Liver (tissue), 9 donors: ENCODE data around the gene CNIH2. TPM values are rescaled to one million over a fixed set of nuclear protein-coding genes. Genes with fewer than 3 reads are reported as not detected.

Source experiments
- DNase-seq: peaks from one replicate; pipeline ENCODE4 v3.0.0-alpha.2; 2017; ENCODE audit warnings: low spot score
- H3K27ac ChIP-seq, 2 donors: one replicate each; pipeline ENCODE4 v1.7.0; 2013; ENCODE audit warnings: inconsistent platforms in 2 of 2, low read length in 2 of 2, control low read depth in 1 of 2, low read depth in 1 of 2, mild to moderate bottlenecking in 1 of 2
- H3K27me3 ChIP-seq, 4 donors: one replicate each; pipeline versions ENCODE4 v1.6.1 to v1.7.0; 2013; ENCODE audit warnings: low read length in 3 of 4, inconsistent platforms in 1 of 4, mild to moderate bottlenecking in 1 of 4, moderate library complexity in 1 of 4; ENCODE audit not compliant: control insufficient read depth in 4 of 4, insufficient read depth in 4 of 4
- H3K36me3 ChIP-seq, 4 donors: one replicate each; pipeline versions ENCODE4 v1.6.1 to v1.7.0; 2013; ENCODE audit warnings: low read length in 3 of 4, mild to moderate bottlenecking in 3 of 4, low read depth in 1 of 4, moderate library complexity in 1 of 4; ENCODE audit not compliant: control insufficient read depth in 4 of 4, insufficient read depth in 3 of 4
- H3K4me1 ChIP-seq, 4 donors: one replicate each; pipeline versions ENCODE4 v1.6.1 to v1.7.0; 2013; ENCODE audit warnings: low read length in 3 of 4, mild to moderate bottlenecking in 3 of 4, moderate library complexity in 1 of 4; ENCODE audit not compliant: control insufficient read depth in 4 of 4, insufficient read depth in 4 of 4
- H3K4me3 ChIP-seq, 3 donors: one replicate each; pipeline versions ENCODE4 v1.6.1 to v1.7.0; 2013; ENCODE audit warnings: low read length in 3 of 3, control low read depth in 1 of 3, low read depth in 1 of 3, mild to moderate bottlenecking in 1 of 3
- H3K9ac ChIP-seq, 2 donors: one replicate each; pipeline ENCODE4 v1.7.0; 2013; ENCODE audit warnings: low read length in 2 of 2, mild to moderate bottlenecking in 2 of 2, moderate library complexity in 2 of 2, control low read depth in 1 of 2, low read depth in 1 of 2
- H3K9me3 ChIP-seq, 4 donors: one replicate each; pipeline versions ENCODE4 v1.6.1 to v1.7.0; 2013; ENCODE audit warnings: low read length in 3 of 4; ENCODE audit not compliant: control insufficient read depth in 4 of 4
- EGR1 ChIP-seq, 2 donors: IDR thresholded peaks; 2 replicates each; pipeline ENCODE4 v1.6.1; 2016 to 2018; ENCODE audit warnings: antibody characterized with exemption in 2 of 2, low read depth in 2 of 2
- FOXA1 ChIP-seq: IDR thresholded peaks from 2 replicates; pipeline ENCODE4 v1.6.1; 2016; ENCODE audit warnings: antibody characterized with exemption
- FOXA2 ChIP-seq: IDR thresholded peaks from 2 replicates; pipeline ENCODE4 v1.6.1; 2016; ENCODE audit warnings: antibody characterized with exemption
- GABPA ChIP-seq, 2 donors: IDR thresholded peaks in 1 of 2; conservative IDR thresholded peaks in 1 of 2; 2 replicates each; pipeline ENCODE4 v1.6.1; 2016; ENCODE audit warnings: antibody characterized with exemption in 2 of 2, mild to moderate bottlenecking in 1 of 2, moderate library complexity in 1 of 2
- HNF4G ChIP-seq: IDR thresholded peaks from 2 replicates; pipeline ENCODE4 v1.6.1; 2016; ENCODE audit warnings: antibody characterized with exemption
- JUND ChIP-seq, 2 donors: IDR thresholded peaks; 2 replicates each; pipeline ENCODE4 v1.6.1; 2016; ENCODE audit warnings: antibody characterized with exemption in 2 of 2
- NR2F2 ChIP-seq: IDR thresholded peaks from 2 replicates; pipeline ENCODE4 v1.6.1; 2016; ENCODE audit warnings: antibody characterized with exemption
- RAD21 ChIP-seq, 2 donors: IDR thresholded peaks; 2 replicates each; pipeline ENCODE4 v1.6.1; 2016; ENCODE audit warnings: antibody characterized with exemption in 2 of 2, mild to moderate bottlenecking in 2 of 2
- RXRA ChIP-seq, 2 donors: IDR thresholded peaks; 2 replicates each; pipeline ENCODE4 v1.6.1; 2017 to 2018; ENCODE audit warnings: antibody characterized with exemption in 2 of 2, mild to moderate bottlenecking in 1 of 2
- SP1 ChIP-seq: IDR thresholded peaks from 2 replicates; pipeline ENCODE4 v1.6.1; 2018; ENCODE audit warnings: antibody characterized with exemption, mild to moderate bottlenecking
- TAF1 ChIP-seq: conservative IDR thresholded peaks from 2 replicates; pipeline ENCODE4 v1.6.1; 2016; ENCODE audit warnings: antibody characterized with exemption, mild to moderate bottlenecking
- YY1 ChIP-seq: IDR thresholded peaks from 2 replicates; pipeline ENCODE4 v1.6.1; 2016; ENCODE audit warnings: antibody characterized with exemption, mild to moderate bottlenecking
- WGBS: extraction: QIAGEN DNeasy Blood & Tissue Kit; methylation state at CpG from one replicate; pipeline ENCODE4 v1.1.7; 2013; 5-methylcytosine and 5-hydroxymethylcytosine counted together
- polyA plus RNA-seq, 2 donors: library from polyadenylated mRNA; stranded (reverse) in 1 of 2; unstranded in 1 of 2; fragments of 200-250 nt in 1 of 2; fragments of >200 nt in 1 of 2; fragmentation: Nextera tagmentation in 1 of 2; extraction: Ambion mirVana in 1 of 2; gene quantifications; one replicate each; pipeline versions ENCODE4 v1.2.1 to v1.2.3, GENCODE V29; 2013 to 2015
- total RNA-seq, 2 donors: library from RNA; depleted of rRNA; stranded (reverse); fragments of >200 nt; gene quantifications; one replicate each; pipeline ENCODE4 v1.2.3, GENCODE V29; 2014
- TF ChIP-seq, protein P1 (sequence below): IDR thresholded peaks from 2 replicates; pipeline ENCODE4 v1.6.1; 2016; ENCODE audit warnings: antibody characterized with exemption
- TF ChIP-seq, protein P2 (sequence below): IDR thresholded peaks from 2 replicates; pipeline ENCODE4 v1.6.1; 2016; ENCODE audit warnings: antibody characterized with exemption
- donor health status: healthy.
- donor health status: healthy.
- donor health status: healthy.
- donor health status: healthy.
- donor health status: healthy.

Gene CNIH2
- total and polyA plus RNA-seq, 4 donors: 0.07 TPM; not detected in 3

DNA sequence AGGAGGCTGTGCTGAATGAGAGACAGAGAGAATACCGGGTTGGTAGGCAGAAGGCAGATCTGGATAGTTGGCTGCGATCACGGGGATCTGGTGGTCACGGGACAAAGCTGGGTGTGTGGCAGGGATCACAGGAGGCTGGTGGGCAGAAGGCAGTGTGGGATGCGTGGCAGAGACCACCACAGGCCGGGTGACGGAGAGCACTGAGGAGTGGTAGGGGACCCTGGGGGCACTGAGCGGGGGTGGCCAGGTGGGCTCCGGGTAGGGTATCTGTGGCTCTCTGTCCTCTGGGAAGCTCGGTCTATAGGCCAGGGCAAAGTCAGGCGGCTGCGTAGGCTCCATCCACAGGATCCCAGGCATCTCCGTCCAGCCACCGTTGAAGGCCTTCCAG lies 37.5 kb downstream of the CNIH2 start:
- DNase-seq: no peak
- Histone ChIP-seq H3K9me3 (no peaks in the 10 kb centered on the region), H3K27me3 (no peaks in the 10 kb centered on the region), H3K4me3 (no peak overlapping the region), H3K9ac (no peak overlapping the region), H3K27ac (no peak overlapping the region), H3K36me3 (no peaks in the 10 kb centered on the region), H3K4me1 (peaks cover 7 to 24% (median 13%) of the 10 kb centered on the region in 4 donors)
- 94% methylated on average over 14 of the region's 14 CpGs for WGBS
- TF ChIP-seq JUND (IDR thresholded peaks at IDR 0.05) (no peak), TAF1 (no peak), FOXA1 (no peak), HNF4G (no peak), GABPA (IDR thresholded peaks at IDR 0.05 in 1 of 2, conservative IDR thresholded peaks at IDR 0.05 in 1 of 2) (no peak), SP1 (no peak), EGR1 (IDR thresholded peaks at IDR 0.05; ENCODE audit: low read depth in 2 of 2) (no peak)

DNA sequence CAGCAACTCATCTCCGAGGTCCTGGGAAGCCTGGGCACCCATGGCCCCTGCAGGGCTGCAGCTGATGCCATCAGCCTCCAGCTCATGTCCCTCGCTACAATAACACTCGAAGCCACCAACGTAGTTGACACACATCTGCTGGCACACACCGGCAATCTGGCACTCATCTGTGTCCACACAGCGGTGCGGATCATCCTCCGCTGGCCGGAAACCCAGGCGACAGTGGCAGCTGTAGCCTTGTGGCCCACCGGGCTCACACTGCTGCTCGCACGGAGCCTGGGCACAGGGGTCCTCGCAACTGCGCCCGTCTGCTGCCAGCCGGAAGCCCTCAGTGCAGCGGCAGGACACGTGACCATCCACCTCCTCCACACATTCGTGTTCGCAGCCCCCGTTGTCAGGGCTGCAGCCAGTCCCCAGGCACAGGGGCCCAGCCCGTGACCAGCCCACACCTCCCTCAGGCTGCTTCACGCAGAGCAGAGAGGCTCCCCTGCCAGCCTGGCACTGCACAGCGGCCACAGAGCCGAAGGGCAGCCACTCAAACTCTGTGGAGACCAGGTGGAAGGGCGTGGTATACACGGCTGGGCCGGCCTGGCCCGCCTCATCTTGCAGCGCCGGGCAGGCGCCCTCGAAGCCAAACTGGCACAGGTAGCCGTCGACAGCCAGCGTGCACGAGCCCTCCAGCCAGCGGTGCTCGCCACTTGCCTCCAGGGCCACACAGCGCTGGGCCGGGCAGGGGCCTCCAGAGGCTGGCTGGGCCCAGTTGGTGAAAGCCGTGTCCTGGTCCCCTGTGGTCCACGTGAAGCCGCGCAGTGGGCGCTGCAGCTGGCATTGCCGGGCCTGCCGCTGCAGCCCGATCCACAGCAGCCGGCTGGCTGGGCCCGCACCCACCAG lies 38.2 kb downstream of the CNIH2 start:
- no peaks in the 10 kb centered on the region for H3K36me3 ChIP-seq
- H3K27ac ChIP-seq: peak overlapping the region; percentile 5 to 23
- peaks cover 7 to 24% (median 13%) of the 10 kb centered on the region in 4 donors for H3K4me1 ChIP-seq
- no peak for DNase-seq
- H3K27me3 ChIP-seq: no peaks in the 10 kb centered on the region
- no peak overlapping the region for H3K4me3 ChIP-seq
- TF ChIP-seq JUND (IDR thresholded peaks at IDR 0.05): no peak
- no peak for TF ChIP-seq RXRA (IDR thresholded peaks at IDR 0.05)
- TF ChIP-seq RAD21 (IDR thresholded peaks at IDR 0.05): no peak
- TF ChIP-seq, protein P1, sequence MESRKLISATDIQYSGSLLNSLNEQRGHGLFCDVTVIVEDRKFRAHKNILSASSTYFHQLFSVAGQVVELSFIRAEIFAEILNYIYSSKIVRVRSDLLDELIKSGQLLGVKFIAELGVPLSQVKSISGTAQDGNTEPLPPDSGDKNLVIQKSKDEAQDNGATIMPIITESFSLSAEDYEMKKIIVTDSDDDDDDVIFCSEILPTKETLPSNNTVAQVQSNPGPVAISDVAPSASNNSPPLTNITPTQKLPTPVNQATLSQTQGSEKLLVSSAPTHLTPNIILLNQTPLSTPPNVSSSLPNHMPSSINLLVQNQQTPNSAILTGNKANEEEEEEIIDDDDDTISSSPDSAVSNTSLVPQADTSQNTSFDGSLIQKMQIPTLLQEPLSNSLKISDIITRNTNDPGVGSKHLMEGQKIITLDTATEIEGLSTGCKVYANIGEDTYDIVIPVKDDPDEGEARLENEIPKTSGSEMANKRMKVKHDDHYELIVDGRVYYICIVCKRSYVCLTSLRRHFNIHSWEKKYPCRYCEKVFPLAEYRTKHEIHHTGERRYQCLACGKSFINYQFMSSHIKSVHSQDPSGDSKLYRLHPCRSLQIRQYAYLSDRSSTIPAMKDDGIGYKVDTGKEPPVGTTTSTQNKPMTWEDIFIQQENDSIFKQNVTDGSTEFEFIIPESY: no peak
- no peak for TF ChIP-seq YY1
- H3K9ac ChIP-seq: no peak overlapping the region
- 86% methylated on average over 52 of the region's 52 CpGs for WGBS
- H3K9me3 ChIP-seq: no peaks in the 10 kb centered on the region

DNA sequence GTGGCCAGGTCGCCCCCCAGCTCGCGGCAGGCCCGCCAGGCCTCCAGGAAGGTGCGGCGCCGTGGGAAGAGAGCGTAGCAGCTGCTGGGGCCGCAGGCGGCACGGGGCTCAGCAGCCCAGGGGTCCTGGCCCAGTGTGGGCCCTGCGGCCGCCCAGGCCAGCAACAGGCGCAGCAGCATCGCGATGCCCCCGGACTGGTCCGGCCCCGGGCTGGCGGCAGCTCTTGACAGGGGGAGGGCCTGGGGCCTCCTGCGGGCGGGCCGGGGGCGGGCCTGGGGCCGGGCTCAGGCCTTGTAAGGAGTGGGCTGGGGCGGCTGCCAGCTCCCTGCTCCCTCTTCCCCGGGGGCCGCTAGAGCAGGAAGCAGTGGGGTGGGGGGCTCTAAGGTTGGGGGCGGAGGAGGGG lies 38.9 kb downstream of the CNIH2 start, which contains the start of gene CD248:
Gene CD248 (minus strand): TSS at position 196 of the 403 bp plus-strand sequence. CDS start 17 bp downstream, at position 179.
- peak within 1 kb of the TSS; percentile 5 to 73 for H3K27ac ChIP-seq
- no peak for DNase-seq
- H3K4me3 ChIP-seq: no peak within 1 kb of the TSS
- TF ChIP-seq SP1: no peak
- WGBS: 61% methylated on average over 29 of the region's 29 CpGs
- no peak within 1 kb of the TSS for H3K9ac ChIP-seq
- H3K36me3 ChIP-seq: no peaks in the 10 kb centered on the region
- H3K9me3 ChIP-seq: no peaks in the 10 kb centered on the region
- H3K27me3 ChIP-seq: no peaks in the 10 kb centered on the region
- peaks cover 7 to 21% (median 13%) of the 10 kb centered on the region in 4 donors for H3K4me1 ChIP-seq

DNA sequence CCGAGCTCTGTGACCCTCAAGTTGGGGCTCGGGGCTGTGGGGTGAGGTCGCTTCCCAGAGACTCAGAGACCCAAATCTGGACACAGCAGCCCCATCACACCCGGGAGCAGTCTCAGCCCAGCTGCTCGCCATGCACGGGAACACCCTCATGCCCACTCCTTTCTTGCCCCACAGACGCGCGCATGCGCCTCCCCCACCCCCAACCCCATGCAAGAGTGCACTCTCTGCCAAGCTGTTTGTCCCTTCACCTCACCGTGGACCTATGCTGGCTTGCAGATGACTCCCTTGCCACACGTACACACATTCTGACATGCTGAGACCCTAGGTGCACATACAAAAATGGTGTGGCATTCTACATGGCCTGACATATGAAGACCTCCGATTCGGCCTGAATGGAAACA lies 39.3 kb downstream of the CNIH2 start:
- no peak overlapping the region for H3K9ac ChIP-seq
- H3K36me3 ChIP-seq: no peaks in the 10 kb centered on the region
- H3K4me1 ChIP-seq: peaks cover 7 to 16% (median 10%) of the 10 kb centered on the region in 4 donors
- TF ChIP-seq, protein P2, sequence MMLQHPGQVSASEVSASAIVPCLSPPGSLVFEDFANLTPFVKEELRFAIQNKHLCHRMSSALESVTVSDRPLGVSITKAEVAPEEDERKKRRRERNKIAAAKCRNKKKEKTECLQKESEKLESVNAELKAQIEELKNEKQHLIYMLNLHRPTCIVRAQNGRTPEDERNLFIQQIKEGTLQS: no peak
- TF ChIP-seq FOXA2: no peak
- TF ChIP-seq EGR1 (IDR thresholded peaks at IDR 0.05; ENCODE audit: low read depth in 2 of 2): no peak
- TF ChIP-seq GABPA (IDR thresholded peaks at IDR 0.05 in 1 of 2, conservative IDR thresholded peaks at IDR 0.05 in 1 of 2): no peak
- no peak for TF ChIP-seq TAF1
- TF ChIP-seq, protein P1: no peak
- no peak for TF ChIP-seq NR2F2
- no peak for TF ChIP-seq FOXA1
- TF ChIP-seq RXRA (IDR thresholded peaks at IDR 0.05): no peak
- no peak overlapping the region for H3K4me3 ChIP-seq
- 47% methylated on average over 14 of the region's 14 CpGs for WGBS
- peak overlapping the region; percentile 3 to 73 for H3K27ac ChIP-seq
- DNase-seq: no peak
- no peaks in the 10 kb centered on the region for H3K27me3 ChIP-seq
- no peaks in the 10 kb centered on the region for H3K9me3 ChIP-seq
